Dedifferentiated amniotic fluid mesenchymal stem cell (primary cell): ENCODE data around the gene SELL.
"Not testable (repeated sequence)": the region's sequence is repeated elsewhere in the genome, so short reads cannot be mapped to it uniquely, and the experiment has no call there.

ENCODE experiments used
- DNase-seq: peaks from one replicate; pipeline ENCODE4 v3.0.0-alpha.2; 2016; ENCODE audit errors: extremely low spot score

The SELL gene

GRCh38 chr1:169667699-169668596, 43.5 kb downstream of the SELL start:
- not testable (repeated sequence) for DNase-seq

GRCh38 chr1:169667227-169667639, 44.2 kb downstream of the SELL start:
- DNase-seq = not testable (repeated sequence)

- DNase-seq = not testable (repeated sequence)
Observed at GRCh38 chr1:169662680-169663079, 48.7 kb downstream of the SELL start.

- not testable (repeated sequence) for DNase-seq
Observed at GRCh38 chr1:169661066-169661465, 50.4 kb downstream of the SELL start.

GRCh38 chr1:169658777-169659176, 52.6 kb downstream of the SELL start:
- DNase-seq = not testable (repeated sequence)

- DNase-seq = no peak
Observed at GRCh38 chr1:169653873-169654272, 57.5 kb downstream of the SELL start.

GRCh38 chr1:169651035-169651434, 60.4 kb downstream of the SELL start:
- no peak for DNase-seq

- DNase-seq = no peak
Observed at GRCh38 chr1:169650551-169650950, 60.9 kb downstream of the SELL start.

- no peak for DNase-seq
Observed at GRCh38 chr1:169648709-169649108, 62.7 kb downstream of the SELL start.

GRCh38 chr1:169648187-169648586, 63.2 kb downstream of the SELL start:
- no peak for DNase-seq

GRCh38 chr1:169647512-169647911, 63.9 kb downstream of the SELL start:
- no peak for DNase-seq

GRCh38 chr1:169644297-169644696, 67.1 kb downstream of the SELL start:
- DNase-seq = no peak
